HG03571 (cell line): ENCODE measurements around the gene ANKRD60.

Source experiments
- ATAC-seq: cut with Tn5 transposase; IDR thresholded peaks from one replicate; pipeline ENCODE4 v1.9.1; 2021; ENCODE audit not compliant: unreplicated experiment

ANKRD60 gene

DNA sequence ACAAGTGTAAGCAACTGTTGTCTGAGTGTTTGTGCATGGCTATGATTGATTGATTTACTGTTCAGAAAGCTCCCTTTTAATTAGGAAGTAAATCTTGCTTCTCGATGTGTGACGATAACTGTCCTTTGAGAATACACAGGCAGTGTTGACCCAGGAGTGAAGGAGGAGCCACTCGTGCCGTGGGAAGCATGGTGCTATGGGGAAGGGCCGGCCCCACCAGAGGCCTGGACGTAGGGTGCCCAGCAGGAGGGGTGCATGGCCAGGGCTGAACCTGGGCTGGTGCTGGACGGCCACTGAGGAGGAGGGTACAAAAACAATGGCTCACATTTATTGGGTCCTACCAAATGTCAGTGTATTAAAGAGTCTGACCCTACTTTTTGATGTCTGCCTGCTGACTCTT lies 60.7 kb downstream of the ANKRD60 start:
- ATAC-seq: no peak
